ENCODE results near the gene CCNL2.
A peak's percentile ranks its signal among the peaks of the same experiment; 100 is the strongest.

The CCNL2 gene

GRCh38 chr1:1402072-1402900 is 3.2 kb upstream of the CCNL2 start:
- Histone ChIP-seq H3K9ac (ENCODE audit: low read length) (no peak overlapping the region), H3K79me2 (ENCODE audit: low read length) (peaks cover 86% of the 10 kb centered on the region), H3K27ac (ENCODE audit: low read length) (no peak overlapping the region), H3K27me3 (ENCODE audit: low read depth, low read length) (no peaks in the 10 kb centered on the region), H3K4me3 (ENCODE audit: low read length) (no peak overlapping the region), H2AFZ (ENCODE audit: low read depth, low read length) (no peak overlapping the region), H3K4me2 (ENCODE audit: low read length) (no peak overlapping the region), H3K4me1 (ENCODE audit: low read length) (peaks cover 30% of the 10 kb centered on the region), H3K9me3 (ENCODE audit: insufficient read depth, low read length) (no peaks in the 10 kb centered on the region), H4K20me1 (ENCODE audit: insufficient read depth, low read length) (no peaks in the 10 kb centered on the region), H3K36me3 (replicated peaks; ENCODE audit: low read depth, low read length) (peaks cover 53% of the 10 kb centered on the region)
- peak; percentile 59 for TF ChIP-seq CTCF (IDR thresholded peaks at IDR 0.05; ENCODE audit: low read depth, low read length)
- TF ChIP-seq EZH2phosphoT487 (IDR thresholded peaks at IDR 0.05; ENCODE audit: low read depth): no peak

GRCh38 chr1:1401457-1402010 is 2.4 kb upstream of the CCNL2 start:
- Histone ChIP-seq H3K36me3 (replicated peaks; ENCODE audit: low read depth, low read length) (peaks cover 57% of the 10 kb centered on the region), H3K27me3 (ENCODE audit: low read depth, low read length) (no peaks in the 10 kb centered on the region), H3K9me3 (ENCODE audit: insufficient read depth, low read length) (no peaks in the 10 kb centered on the region), H3K4me2 (ENCODE audit: low read length) (no peak overlapping the region), H2AFZ (ENCODE audit: low read depth, low read length) (no peak overlapping the region), H3K79me2 (ENCODE audit: low read length) (peaks cover 83% of the 10 kb centered on the region), H3K9ac (ENCODE audit: low read length) (no peak overlapping the region), H3K4me3 (ENCODE audit: low read length) (no peak overlapping the region), H3K4me1 (ENCODE audit: low read length) (peaks cover 30% of the 10 kb centered on the region), H3K27ac (ENCODE audit: low read length) (no peak overlapping the region), H4K20me1 (ENCODE audit: insufficient read depth, low read length) (no peaks in the 10 kb centered on the region)
- no peak for TF ChIP-seq EZH2phosphoT487 (IDR thresholded peaks at IDR 0.05; ENCODE audit: low read depth)
- no peak for TF ChIP-seq CTCF (IDR thresholded peaks at IDR 0.05; ENCODE audit: low read depth, low read length)

GRCh38 chr1:1400576-1401456 is 1.7 kb upstream of the CCNL2 start:
- H3K4me3 ChIP-seq (ENCODE audit: low read length): peak overlapping the region; percentile 96
- H3K27ac ChIP-seq (ENCODE audit: low read length): 0 out of 2 replicates have a peak overlapping the region, but pooled peaks have one; percentile 65
- peaks cover 24% of the 10 kb centered on the region for H3K4me1 ChIP-seq (ENCODE audit: low read length)
- TF ChIP-seq EZH2phosphoT487 (IDR thresholded peaks at IDR 0.05; ENCODE audit: low read depth): no peak
- TF ChIP-seq CTCF (IDR thresholded peaks at IDR 0.05; ENCODE audit: low read depth, low read length): no peak
- peak overlapping the region; percentile 89 for H3K9ac ChIP-seq (ENCODE audit: low read length)
- H3K36me3 ChIP-seq (replicated peaks; ENCODE audit: low read depth, low read length): peaks cover 52% of the 10 kb centered on the region
- H3K4me2 ChIP-seq (ENCODE audit: low read length): peak overlapping the region; percentile 90
- peaks cover 78% of the 10 kb centered on the region for H3K79me2 ChIP-seq (ENCODE audit: low read length)
- no peak overlapping the region for H2AFZ ChIP-seq (ENCODE audit: low read depth, low read length)
- H4K20me1 ChIP-seq (ENCODE audit: insufficient read depth, low read length): no peaks in the 10 kb centered on the region
- no peaks in the 10 kb centered on the region for H3K9me3 ChIP-seq (ENCODE audit: insufficient read depth, low read length)
- no peaks in the 10 kb centered on the region for H3K27me3 ChIP-seq (ENCODE audit: low read depth, low read length)
